Stimulated activated CD8-positive, alpha-beta memory T cell treated with anti-CD3 and anti-CD28 coated beads, Interleukin-4, amount 100 ng/mL, for 4 hours (primary cell): ENCODE data around the gene C19orf25.
"Not testable (repeated sequence)": the region's sequence is repeated elsewhere in the genome, so short reads cannot be mapped to it uniquely, and the experiment has no call there.

Experiments used
- DNase-seq, 2 donors: peaks; one replicate each; pipeline ENCODE4 v3.0.0-alpha.2; 2020; ENCODE audit warnings: low read depth in 2 of 2, low spot score in 1 of 2

The C19orf25 gene

DNA sequence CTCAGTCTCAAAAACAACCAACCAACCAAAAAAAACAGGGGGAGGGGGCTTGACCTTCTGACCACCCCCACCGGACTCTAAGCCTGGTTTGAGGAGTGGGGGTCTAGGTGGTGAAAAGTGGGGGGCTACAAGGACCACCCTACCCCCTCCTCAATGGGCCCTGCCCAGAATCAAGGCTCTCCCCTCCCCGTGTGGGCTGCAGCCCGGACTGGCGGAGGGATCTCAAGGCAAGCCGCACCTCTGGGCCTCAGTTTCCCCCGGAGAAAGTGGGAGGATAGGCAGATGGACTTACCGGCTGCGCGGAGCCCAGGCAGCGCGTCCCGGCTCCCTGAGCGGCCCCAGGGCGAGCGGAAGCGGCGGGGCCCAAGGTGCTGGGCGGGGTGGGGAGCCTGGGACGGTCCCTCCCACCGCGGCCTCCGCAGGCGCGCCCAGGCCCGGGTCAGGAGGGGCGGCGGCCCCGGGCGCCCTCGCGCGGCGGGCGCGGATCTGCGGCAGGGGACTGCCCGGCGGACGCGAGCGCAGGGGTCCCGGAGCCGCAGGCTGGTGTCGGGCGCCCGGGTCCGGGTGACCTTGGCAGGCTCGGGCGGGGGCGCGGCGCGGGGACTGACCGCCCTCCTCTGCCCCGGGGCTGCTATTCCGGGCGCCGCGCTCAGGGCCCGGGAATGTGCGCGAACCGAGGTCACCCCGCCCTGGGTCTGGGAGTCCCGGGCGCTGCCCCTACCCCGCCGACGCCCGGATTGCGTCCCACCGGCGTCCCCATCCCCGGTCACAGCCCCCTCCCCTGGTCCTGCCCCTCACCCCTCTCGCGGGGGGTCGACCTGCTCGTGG, 33.9 kb upstream of the C19orf25 start, which contains the start of gene ADAMTSL5:
Gene ADAMTSL5, minus strand, starts transcription at position 349 of the 828 bp plus-strand sequence. CDS start 2,076 bp downstream, outside the sequence.
- peak in 1 of 2 donors; percentile 36 for DNase-seq

DNA sequence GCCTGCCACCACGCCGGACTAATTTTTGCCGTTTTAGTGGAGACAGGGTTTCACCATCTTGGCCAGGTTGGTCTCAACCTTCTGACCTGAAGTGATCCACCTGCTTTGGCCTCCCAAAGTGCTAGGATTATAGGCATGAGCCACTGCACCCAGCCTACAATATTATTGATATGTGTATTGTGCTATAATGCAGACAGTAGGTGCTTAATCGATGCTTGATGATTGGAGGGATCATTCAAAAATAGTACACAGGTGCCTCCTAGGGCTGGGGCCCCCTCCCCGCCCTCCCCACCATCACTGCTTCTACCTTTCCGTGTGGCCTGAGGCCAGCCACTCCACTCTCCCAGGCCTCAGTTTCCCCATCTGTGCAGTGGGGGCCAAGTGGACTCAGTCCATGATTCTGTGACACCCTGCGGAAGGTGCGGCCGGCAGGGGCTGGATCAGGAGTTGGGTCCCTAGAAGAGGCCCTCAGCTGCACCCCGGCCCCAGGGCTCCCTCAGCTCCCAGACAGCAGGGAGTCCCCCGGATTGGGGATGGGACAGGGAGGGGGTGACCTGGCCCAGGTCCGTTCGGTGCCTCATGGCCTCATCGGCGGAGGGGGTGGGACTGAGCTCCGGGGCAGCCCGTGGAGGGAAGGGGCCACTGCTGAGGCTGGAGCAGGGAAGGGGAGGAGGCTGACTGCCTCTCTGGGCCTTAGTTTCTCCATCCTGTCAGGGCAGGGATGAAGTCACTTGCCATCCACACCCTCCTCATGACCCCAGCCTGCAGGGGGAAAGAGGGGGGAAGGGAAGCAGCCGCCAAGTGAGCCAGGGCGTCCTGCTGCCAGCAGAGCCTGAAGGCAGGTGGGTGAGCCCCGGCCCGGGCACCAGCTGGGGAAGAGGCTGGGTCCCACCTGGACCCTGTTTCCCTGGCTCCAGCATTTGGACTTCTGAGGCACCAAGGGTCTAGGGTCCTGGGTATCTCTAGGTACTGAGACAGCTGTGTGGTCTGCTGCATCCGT, 32.6 kb upstream of the C19orf25 start:
- no peak for DNase-seq

DNA sequence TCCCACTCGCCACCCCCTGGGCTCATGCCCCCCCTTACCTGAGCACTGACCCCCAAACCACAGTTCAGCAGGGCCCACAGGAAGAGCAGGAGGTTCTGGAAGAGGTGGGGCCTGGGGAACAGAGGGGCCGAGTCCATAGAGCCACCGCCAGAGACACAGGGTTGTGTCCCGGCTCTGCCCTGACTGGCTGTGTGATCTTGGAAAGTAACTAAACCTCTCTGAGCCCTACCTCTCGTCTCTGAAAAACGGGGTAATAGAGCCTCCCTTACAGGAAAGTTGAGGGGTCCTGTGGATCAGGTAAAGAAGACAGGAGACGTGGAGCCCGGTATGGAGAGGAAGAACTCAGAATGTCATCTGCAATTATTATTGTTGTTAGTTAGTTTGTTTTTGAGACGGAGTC, 31.8 kb upstream of the C19orf25 start:
- no peak for DNase-seq

DNA sequence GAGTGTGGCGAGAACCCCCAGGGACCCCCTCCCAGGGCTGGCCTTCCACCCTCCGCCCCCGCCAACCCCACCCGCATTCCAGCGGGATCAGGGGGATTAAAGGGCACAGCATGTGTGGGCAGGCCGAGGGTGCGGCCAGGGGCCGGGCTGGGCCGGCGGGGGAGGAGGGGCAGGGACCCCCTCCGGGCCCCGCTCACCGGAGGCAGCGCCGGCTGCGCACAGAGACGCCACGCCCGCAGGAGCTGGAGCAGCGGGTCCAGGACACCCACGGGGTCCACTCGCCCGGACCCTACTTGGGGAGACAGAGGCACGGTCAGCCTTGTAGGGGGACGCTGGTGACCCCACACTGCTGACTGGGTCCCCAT, 31.4 kb upstream of the C19orf25 start:
- DNase-seq, result no peak

DNA sequence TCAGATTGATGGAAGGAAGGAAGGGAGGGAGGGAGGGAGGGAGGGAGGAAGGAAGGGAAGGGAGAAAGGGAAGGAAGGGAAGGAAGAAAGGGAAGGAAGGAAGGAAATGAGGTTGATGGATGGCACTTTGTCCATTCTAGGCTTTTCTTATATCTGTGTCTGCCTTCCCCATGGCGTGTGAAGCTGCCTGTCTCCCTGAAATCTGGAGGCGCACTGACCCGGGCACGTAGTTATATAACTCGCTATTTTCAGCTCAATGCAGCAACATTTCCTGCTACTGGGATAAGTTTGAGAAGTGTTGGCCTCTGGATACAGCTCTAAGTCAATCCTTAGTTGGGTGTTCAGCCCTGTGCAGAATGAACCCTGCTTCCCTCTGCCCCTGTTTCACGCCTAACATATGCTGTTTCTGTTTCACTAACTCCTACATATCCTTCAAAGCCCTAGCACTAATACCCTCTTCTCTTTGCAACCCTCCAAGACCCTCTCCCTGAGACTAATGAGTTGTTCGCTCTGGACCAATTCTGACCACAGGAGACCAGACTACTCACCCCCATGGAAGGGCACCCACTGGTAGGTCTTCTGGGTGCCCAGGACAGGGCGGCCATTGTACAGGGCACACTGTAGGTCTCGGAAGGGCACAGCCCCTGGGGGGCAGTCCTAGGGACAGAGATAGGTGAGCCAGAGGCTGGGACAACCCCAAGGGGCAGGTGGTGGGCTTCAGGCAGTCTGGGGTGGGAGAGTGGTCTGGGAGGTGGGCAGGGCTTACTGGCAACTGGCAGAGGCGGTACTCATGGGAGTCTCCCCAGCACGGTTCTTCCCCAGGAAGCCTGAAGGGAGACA, 30.8 kb upstream of the C19orf25 start:
- DNase-seq, result no peak

DNA sequence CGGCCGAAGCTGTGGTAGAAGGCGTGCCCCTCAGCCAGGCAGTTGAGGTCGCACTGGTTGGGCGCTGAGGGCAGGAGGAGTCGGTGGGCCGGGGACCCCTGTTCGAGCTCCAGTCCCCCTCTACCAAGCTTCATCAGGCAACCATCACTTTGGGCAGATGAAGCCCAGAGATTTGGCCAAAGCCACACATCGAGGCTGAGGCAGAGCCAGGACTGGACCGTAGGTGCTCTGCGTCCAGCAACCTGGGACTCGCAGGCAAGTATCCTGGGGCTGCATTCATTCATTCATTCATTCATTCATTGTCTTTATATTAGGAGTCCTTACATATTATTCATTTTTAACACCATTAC, 29.5 kb upstream of the C19orf25 start:
- DNase-seq, result no peak

DNA sequence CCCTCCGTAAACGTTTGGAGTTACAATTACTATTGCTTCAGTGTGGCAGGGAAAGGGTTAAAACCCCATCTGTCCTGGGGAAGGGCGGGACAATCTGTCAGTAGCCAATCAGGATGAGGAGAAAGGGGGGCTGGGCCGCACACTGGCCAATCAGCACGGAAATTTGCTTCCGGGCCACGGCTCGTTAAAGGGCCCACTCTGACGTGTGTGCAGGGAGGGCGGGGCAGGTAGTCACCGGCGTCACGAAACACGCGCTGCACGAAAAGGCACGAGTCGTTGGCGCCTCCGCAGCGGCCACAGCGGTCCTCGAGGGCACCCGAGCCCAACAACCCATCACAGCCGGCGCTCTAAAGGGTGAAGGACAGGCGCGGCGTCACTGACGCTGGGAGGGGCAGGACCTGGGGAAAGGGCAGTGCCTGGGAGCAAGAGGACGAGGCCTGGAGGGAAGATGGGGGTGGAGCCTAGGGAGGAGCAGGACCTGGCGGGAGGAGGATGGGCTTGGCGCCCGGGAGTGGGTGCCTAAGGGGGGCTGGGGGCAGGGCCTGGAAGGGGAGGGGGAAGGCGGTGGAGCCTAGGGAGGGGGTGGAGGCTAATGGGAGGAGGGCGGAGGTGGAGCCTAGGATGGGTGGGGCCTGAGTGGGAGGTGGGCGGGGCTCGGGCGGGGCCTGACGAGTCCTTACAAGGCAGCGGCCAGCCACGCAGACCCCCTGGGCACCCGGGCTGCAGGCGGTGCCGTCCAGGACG, 28.9 kb upstream of the C19orf25 start:
- DNase-seq, result peak; percentile 81 to 82

DNA sequence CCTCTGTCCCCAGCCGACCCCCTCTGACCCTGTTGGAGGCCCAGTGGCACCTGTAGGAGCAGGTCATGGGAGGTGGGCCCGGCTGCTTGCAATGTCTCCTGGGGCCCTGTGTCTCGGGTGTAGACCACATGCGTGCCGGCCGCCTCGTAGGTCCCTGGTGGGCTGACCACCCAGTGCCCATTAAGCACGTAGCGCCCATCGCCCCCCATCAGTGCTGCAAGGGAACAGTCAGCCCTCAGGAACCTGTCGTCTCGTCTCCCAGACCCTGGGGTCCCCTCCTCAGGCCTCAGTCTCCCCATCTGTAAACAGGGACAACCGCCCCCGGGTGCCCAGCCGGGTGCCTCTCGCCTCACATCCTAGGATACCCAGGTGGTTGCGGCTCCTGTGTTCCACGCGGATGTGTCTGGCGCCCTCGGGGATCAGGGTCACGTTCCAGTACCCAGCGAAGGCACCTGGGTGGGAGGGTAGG, 28.2 kb upstream of the C19orf25 start:
- DNase-seq, result no peak

DNA sequence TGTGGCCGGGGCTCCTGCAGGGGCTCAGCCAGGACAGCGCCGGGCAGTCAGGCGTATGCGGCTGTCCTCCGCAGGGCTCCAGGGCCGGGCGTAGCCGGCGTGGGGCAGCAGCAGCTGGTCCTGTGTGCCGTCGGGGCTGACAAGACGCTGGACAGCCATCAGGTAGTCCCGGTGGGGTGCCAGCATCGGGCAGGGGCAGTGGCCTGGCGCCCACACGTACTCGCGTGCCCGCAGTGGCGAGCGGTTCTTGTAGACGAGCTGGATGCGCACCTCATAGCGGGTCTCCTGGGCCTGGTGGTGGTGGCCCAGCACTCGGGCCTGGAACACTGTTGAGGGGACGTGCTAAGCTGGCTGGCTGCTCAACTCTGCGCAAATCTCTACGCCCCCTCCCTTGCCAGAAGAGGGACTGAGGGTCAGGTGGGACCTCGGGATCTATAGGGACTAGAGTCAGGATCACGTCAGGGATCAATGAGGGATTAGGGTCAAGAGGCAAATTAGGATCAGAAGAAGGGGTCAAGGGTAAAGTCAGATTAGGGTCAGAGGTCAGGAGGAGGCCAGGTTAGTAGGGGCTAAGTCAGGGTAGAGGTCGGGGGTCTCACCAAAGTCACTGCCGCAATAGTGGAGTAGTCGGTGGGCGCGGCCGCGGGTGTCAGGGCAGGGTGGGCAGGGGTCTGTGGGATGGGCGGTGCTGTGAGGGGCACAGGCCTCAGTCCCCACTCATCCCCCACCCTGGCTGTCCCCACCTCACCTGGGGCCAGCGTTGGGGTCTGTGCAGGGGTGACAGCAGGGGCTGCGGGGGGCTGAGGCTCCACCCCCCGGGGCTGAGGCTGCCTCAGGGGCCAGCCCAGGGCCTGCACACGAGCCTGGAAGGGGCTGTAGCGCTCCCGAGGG, 27.2 kb upstream of the C19orf25 start:
- DNase-seq, result no peak

DNA sequence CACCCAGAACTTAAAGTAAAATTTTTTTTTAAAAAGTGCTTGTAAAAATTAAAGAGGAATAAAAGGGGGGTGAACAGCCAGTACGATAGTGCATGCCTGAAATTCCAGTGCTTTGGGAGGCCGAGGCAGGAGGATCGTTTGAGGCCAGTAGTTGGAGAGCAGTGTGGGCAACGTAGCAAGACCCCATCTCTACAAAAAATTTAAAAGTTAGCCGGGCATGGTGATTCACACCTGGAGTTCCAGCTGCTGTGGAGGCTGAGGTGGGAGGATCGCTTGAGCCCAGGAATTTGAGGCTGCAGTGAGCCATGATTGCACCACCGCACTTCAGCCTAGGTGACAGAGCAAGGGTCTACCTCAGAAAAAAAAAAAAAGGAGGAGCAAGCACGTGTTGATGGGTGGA, 26.0 kb upstream of the C19orf25 start:
- no peak for DNase-seq

DNA sequence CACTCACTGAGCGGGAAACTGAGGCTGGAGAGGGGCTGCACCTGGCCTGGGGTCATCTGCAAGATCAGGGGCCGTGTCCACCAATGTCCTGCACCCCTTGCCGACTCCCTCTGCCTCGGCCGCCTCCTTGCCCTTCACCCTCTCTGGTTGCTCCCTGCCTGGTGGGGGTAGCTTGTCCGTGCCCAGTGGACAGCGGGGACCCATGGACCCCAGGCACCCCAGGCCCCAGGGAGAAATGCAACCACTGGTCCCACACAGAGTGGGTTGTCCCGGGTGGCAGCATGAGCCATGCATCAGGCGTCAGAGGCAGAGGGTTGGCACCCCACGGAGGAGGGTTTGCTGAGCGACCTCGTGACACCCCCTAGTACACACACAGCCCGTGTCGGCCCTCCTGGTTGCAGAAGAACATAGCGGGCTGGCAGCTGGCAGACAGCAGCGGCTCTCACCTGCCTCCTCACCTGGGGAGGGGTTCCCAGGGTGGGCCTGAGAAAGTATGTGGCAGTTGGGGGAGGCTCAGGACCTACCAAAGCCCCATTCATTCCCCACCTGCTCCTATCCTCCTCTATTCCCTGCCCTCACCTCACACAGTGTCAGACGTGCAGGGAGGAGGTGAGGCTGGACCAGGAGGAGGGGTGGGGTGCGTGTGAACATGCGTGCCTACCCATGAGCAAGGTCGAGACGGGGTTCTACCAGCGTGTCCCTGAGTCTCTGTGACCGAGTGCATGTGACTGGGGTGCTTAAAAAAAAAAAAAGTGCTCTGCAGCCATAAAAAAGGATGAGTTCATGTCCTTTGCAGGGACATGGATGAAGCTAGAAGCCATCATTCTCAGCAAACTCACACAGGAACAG, 25.1 kb upstream of the C19orf25 start:
- DNase-seq, result no peak

DNA sequence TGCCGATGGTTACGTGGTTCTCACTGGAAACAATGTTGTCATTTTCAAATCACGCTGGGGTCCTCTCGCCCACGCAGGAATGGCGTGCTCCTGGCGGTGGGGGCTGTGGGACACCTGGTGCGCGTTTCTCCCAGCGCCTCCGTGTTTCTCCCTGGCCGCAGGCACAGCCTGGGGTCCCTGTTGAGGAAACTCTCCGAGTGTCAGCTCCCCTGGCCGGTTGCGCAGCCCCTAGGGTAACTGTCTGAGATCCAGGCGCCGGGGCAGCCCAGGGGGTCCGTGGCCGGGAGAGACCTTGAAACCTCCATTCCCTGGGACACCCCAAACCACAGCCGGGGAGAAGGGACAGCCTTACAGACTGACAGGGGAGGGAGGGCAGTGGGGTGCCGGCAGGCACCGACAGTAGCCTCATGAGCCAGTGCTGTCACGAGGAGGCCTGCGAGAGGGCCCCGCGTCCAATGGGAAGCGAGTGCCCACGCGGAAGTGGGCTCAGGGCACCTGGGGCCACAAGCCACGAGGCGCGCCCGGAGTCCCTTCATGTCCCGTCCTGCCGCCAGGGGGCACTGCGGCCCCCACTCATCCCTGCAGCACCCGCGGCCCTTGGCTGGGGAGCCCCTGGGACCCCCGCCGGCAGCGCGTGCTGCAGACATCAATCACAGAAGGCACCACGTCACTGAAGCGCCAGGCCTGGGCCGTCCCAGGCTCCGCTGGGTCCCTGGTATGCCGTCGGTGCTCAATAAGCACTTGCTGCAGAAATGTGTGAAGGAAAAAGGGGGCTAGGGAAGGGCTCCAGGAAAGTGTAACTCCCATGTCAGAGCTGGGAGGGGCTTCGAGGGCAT, 24.3 kb upstream of the C19orf25 start:
- DNase-seq, result peak; percentile 33 to 41

DNA sequence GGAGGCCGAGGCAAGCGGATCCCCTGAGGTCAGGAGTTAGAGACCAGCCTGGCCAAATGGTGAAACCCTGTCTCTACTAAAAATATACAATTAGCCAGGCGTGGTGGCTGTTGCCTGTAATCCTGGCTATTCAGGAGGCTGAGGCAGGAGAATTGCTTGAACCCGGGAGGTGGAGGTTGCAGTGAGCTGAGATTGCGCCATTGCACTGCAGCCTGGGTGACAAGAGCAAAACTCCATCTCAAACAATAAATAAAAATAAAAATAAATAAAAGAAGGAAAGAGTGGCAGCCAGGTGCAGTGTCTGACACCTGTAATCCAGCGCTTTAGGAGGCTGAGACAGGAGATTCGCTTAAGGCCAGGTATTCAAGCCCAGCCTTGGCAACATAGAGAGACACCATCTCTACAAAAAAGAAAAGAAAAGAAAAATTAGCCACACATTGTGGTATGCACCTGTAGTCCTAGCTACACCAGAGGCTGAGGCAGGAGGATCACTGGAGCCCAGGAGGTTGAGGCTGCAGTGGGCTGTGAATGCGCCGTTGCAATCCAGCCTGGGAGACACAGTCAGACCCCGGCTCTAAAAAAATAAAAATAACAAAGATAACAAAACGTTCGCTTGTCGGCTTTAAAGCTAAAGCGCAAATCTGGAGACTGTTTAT, 23.5 kb upstream of the C19orf25 start:
- DNase-seq, result no peak

DNA sequence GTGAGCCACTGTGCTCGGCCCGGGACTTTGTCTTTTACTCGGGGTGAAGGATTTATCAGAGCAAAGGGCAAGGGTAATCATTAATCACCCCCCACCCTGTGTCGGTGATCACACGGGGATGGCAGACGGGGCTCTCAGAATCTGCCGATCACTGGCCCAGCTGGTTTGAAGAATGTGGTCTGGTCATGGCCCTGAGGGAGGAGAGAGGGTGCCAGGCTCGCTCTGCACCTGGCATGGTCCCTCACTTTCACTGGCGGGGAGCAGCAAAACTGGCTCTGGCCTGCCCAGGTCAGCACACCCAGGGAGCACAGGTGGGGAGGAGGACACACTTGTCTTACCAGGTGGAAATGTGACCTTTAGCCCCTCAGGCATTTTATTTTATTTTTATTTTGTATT, 22.2 kb upstream of the C19orf25 start:
- no peak for DNase-seq

DNA sequence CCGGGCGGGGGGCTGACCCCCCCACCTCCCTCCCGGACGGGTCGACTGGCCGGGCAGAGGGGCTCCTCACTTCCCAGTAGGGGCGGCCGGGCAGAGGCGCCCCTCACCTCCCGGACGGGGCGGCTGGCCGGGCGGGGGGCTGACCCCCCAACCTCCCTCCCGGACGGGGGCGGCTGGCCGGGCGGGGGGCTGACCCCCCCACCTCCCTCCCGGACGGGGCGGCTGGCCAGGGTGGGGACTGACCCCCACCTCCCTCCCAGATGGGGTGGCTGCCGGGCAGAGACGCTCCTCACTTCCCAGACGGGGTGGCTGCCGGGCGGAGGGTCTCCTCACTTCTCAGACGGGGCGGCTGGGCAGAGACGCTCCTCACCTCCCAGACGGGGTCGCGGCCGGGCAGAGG, 20.2 kb upstream of the C19orf25 start:
- DNase-seq, result not testable (repeated sequence)

DNA sequence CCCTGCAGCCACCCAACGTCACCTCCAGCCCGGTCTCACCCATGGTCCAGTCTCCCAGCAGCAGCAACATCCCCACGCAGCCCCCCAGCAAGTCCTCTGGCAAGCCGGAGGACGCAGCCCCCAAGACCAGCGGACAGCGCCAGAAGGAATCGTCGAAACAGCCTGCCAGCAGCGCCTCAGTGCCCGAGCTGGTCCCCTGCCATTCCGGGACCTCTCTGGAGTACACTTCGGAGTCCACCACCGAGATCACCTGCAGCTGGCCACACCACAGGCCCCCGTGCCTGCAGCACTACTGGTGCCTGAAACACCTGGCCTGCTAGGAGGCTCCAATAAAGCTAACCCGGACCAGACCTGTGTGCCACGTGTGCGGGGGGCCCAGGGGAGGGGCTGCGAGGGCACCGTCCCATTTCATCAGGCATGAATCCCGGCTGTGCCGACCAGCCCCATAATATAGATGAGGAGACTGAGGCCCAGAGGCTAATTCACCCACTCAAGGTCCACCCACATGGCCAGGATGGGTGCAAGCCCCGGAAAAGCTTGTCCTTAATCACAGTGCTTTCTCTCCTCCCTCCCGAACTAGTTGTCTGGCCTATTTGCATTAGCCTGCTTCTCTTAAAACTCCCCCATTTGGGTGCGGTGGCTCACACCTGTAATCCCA, 18.7 kb upstream of the C19orf25 start:
- DNase-seq, result no peak
